ENCODE data around the gene RPAP2.

The RPAP2 gene

DNA sequence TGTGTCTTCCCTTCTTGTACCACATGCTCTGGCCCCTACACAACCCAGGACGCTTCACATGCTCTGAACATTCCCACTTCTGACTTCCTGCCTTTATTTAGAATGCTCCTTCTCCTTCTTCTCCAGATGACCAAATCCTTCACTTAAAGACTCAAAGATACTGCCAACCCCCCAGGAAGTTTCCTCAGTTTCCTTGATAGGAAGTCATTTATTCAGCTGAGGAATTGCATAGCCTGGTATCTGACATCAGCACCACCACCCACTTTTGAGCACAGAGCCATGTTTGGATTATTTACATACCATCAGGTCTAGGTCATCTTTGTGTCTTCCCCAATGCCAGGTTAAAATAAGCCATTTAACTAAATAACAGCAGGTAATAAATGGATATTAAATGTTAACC, 145.5 kb downstream of the RPAP2 start:
- Mint-ChIP-seq H3K36me3 (ENCODE audit: insufficient read depth) (no peaks in the 10 kb centered on the region), H3K27me3 (no peaks in the 10 kb centered on the region), H3K4me1 (no peaks in the 10 kb centered on the region), H3K9me3 (no peaks in the 10 kb centered on the region), H3K27ac (ENCODE audit: low read depth) (no peak overlapping the region), H3K4me3 (no peak overlapping the region)
- ATAC-seq (replicated peaks; ENCODE audit: extremely low read depth, poor library complexity, severe bottlenecking): no peak
- no peak for DNase-seq (ENCODE audit: low spot score in 2 of 2)

DNA sequence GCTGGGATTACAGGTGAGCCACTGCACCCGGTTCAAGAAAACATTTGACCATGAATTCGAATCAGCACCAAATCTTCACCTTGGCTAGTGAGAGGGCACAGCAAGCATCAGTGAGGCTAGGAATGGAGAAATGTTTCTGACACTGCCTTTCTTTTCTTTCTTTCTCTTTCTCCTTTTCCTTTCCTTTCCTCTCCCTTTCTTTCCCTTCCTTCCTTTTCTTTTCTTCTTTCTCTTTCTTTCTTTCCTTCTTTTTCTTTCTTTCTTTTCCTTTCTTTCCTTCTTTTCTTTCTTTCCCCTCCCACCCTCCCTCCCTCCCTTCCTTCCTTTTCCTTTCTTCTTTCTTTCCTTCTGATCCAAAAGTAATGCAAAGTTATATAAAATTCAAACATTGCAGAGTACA, 147.0 kb downstream of the RPAP2 start:
- ATAC-seq (replicated peaks; ENCODE audit: extremely low read depth, poor library complexity, severe bottlenecking) (no peak), DNase-seq (ENCODE audit: low spot score in 2 of 2) (no peak)
- Mint-ChIP-seq H3K27ac (ENCODE audit: low read depth) (no peak overlapping the region), H3K4me3 (no peak overlapping the region), H3K9me3 (no peaks in the 10 kb centered on the region), H3K36me3 (ENCODE audit: insufficient read depth) (no peaks in the 10 kb centered on the region), H3K4me1 (no peaks in the 10 kb centered on the region), H3K27me3 (no peaks in the 10 kb centered on the region)

GRCh38 chr1:92446546-92446945, 147.7 kb downstream of the RPAP2 start:
- ATAC-seq (replicated peaks; ENCODE audit: extremely low read depth, poor library complexity, severe bottlenecking) (no peak), DNase-seq (ENCODE audit: low spot score in 2 of 2) (no peak)
- Mint-ChIP-seq H3K9me3 (no peaks in the 10 kb centered on the region), H3K4me1 (no peaks in the 10 kb centered on the region), H3K27ac (ENCODE audit: low read depth) (no peak overlapping the region), H3K36me3 (ENCODE audit: insufficient read depth) (peaks cover 2% of the 10 kb centered on the region), H3K4me3 (no peak overlapping the region), H3K27me3 (no peaks in the 10 kb centered on the region)

DNA sequence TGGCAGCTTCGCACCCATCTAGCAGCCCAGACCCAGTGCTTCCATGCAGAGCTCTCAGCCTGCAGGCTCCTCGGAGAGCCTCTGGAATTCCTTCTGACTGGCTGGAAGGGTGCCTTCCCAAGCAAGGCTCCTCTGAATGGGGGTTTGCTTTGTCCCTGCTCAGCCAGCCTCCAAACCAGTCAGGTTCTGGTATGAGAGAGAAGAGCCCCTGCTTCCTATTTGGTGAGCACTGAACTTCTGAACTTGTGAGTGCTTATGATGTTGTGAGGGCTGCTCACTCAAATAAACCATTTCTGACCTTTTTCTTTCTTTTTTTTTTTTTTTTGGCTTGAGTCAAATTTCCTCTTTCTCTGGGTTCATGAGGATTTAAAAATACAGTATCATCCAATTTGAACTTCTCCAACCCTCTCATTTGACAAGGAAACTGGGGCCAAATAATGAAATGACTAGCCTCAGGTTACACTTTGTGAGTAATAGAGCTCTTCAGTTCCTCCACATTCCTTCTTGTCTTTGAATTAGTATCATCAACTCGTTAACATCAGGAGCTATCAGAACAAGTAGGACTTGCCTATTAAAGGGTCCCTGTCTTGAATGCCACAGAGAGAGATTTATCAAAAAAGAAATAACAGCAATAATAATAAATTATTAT, 148.3 kb downstream of the RPAP2 start:
- H3K27me3 Mint-ChIP-seq: no peaks in the 10 kb centered on the region
- H3K36me3 Mint-ChIP-seq (ENCODE audit: insufficient read depth): peaks cover 2% of the 10 kb centered on the region
- ATAC-seq (replicated peaks; ENCODE audit: extremely low read depth, poor library complexity, severe bottlenecking) (no peak), DNase-seq (ENCODE audit: low spot score in 2 of 2) (no peak)
- no peak overlapping the region for H3K4me3 Mint-ChIP-seq
- no peak overlapping the region for H3K27ac Mint-ChIP-seq (ENCODE audit: low read depth)
- H3K4me1 Mint-ChIP-seq: no peaks in the 10 kb centered on the region
- H3K9me3 Mint-ChIP-seq: no peaks in the 10 kb centered on the region

DNA sequence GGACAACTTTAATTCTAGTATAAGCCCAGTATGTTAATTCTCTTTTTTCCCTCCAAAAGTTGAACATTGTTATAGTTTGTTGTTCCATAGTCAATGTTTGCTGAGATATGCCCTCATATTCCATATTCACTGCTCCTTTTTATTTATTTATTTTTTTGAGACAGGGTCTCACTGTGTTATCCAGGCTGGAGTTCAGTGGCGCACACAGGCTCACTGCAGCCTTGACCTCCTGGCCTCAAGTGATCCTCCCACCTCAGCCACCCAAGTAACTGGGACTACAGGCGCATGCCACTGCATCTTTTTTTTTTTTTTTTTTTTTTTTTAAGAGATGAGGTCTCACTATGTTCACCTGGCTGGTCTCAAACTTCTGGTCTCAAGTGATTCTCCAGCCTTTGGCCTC, 149.1 kb downstream of the RPAP2 start:
- no peak for ATAC-seq (replicated peaks; ENCODE audit: extremely low read depth, poor library complexity, severe bottlenecking)

More for the DNA sequence above, 149.1 kb downstream of the RPAP2 start:
- Mint-ChIP-seq H3K27ac (ENCODE audit: low read depth) (peak overlapping the region; percentile 37), H3K36me3 (ENCODE audit: insufficient read depth) (peaks cover 2% of the 10 kb centered on the region), H3K27me3 (no peaks in the 10 kb centered on the region), H3K4me1 (no peaks in the 10 kb centered on the region), H3K4me3 (no peak overlapping the region), H3K9me3 (no peaks in the 10 kb centered on the region)
- no peak for DNase-seq (ENCODE audit: low spot score in 2 of 2)
